CD4-positive, alpha-beta T cell treated with Interleukin-4 for 1 hour (primary cell): Measurements from ENCODE around the gene TMEM232.
A peak's percentile ranks its signal among the peaks of the same experiment; 100 is the strongest.
"Not testable (repeated sequence)": the region's sequence is repeated elsewhere in the genome, so short reads cannot be mapped to it uniquely, and the experiment has no call there.

Experiments
- DNase-seq, 2 donors: peaks; one replicate each; pipeline ENCODE4 v3.0.0-alpha.2; 2020 to 2022

The TMEM232 gene

DNA sequence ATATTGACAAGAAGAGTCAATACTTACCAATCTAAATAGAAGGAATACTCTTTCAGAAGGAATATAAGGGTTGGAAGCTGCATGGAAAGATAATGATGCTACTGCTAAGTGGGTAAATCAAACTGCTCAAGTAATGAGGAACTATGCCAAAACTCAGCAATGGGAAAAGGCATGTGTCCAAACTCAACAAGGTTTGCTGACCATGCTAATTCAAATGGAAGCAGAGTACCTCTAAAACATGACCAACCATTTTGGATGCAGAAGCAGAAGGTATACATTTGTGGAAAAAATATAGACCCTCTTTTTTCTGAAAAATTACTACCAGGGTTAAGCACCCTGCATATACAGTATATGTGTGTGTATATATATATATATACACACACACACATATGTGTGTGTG is 21.1 kb downstream of the TMEM232 start:
- DNase-seq, result no peak

DNA sequence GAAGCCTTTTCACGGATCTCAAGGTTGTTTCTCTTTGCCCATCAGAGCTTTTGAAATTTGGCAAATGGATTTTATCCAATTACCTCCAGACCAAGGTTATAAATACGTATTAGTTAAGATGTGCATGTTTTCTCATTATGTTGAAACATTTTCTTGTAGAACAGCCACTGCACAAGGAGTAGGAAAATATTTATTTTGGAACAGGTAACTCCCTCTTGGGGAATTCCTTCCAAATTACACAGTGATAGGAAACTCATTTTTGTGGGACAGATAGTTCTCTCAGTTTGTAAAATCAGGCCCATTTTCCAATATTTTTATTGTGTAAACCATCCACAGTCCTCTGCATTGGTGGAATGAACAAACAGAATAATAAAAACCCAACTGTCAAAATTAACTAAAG is 23.0 kb downstream of the TMEM232 start:
- no peak for DNase-seq

DNA sequence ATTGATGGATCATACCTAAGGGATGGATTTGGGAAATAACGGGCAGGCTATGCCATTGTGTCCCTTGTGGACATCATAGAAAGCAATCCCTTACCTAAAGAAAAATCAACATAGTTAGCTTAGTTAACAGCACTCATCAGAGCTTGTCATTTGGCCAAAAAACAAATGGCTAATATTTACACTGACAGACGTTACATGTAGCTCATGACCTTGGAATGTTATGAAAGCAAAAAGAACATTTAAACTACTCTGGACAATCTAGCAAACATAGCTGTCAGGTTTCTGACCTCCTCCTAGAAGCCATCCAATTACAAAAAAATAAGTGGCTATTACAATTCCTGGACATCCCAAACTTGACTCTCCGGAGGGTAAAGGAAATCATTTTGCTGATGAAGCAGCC is 23.8 kb downstream of the TMEM232 start:
- no peak for DNase-seq

DNA sequence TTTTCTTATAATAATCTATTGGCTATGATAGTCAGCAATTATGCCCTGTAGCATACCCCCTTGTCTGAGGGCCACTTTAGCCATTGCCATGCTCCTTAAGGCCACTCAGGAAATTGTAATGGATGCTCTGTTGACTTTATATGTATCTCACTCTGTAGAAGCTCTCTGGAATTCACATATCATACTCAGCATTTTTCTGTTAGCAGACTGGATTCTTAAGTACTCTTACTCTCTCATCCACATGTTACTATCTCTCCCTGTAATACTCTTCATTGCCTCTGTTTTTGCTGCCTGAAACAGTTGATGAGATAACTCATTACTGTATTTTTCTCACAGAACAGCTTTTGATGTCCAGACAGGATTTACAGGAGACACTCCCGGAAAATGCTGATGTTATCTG is 24.2 kb downstream of the TMEM232 start:
- no peak for DNase-seq

GRCh38 chr5:110692669-110693068 is 33.8 kb downstream of the TMEM232 start:
- DNase-seq, result not testable (repeated sequence)

- not testable (repeated sequence) for DNase-seq
These were observed 35.9 kb downstream of the TMEM232 start for GRCh38 chr5:110690587-110690986.

- no peak for DNase-seq
These were observed 39.0 kb downstream of the TMEM232 start for GRCh38 chr5:110687485-110687884.

DNA sequence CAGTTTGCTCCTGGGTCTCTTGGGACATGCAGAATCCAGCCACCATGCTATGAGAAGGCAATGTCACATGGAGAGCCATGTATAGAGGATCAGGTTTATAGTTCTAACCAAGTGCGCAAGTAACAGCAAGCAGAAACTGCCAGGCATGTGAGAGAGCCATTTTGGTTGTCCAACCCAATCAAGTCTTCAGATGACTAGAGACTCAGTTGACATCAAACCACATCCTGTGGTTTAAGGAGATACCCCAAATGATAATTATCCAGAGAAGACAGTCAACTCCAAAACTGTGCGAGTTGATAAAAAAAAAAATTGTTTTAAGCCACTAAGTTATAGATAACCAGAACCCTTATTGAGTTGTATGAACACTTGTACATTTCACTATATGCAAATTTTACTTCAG is 40.2 kb downstream of the TMEM232 start:
- DNase-seq, result no peak

- DNase-seq, result no peak
These were observed 44.5 kb downstream of the TMEM232 start for GRCh38 chr5:110681953-110682352.

DNA sequence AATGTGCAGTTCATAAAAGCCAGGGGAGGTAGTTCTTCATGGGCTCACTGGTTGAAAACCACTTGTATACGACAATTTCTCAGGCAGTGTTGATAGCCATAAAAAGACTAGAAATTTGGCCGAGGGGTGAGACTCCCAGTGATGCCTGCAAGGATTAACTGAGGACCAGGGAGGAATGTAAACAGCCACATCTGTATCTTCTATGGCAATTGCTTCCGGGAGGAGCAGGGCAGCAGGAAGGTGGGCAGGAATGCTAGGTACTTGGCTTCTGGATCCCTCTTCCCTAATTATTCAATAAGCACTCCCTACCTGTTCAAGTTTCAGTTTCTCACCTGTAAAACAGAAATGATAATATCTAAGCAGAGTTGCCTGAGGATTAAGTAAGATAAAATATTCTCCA is 45.4 kb downstream of the TMEM232 start:
- DNase-seq, result no peak

GRCh38 chr5:110676554-110676953 is 49.9 kb downstream of the TMEM232 start:
- DNase-seq, result not testable (repeated sequence)

GRCh38 chr5:110665184-110665726 is 61.2 kb downstream of the TMEM232 start:
- DNase-seq, result no peak

GRCh38 chr5:110663525-110663924 is 62.9 kb downstream of the TMEM232 start:
- DNase-seq, result peak in 1 of 2 donors; percentile 19

GRCh38 chr5:110658006-110658405 is 68.5 kb downstream of the TMEM232 start:
- DNase-seq, result no peak

DNA sequence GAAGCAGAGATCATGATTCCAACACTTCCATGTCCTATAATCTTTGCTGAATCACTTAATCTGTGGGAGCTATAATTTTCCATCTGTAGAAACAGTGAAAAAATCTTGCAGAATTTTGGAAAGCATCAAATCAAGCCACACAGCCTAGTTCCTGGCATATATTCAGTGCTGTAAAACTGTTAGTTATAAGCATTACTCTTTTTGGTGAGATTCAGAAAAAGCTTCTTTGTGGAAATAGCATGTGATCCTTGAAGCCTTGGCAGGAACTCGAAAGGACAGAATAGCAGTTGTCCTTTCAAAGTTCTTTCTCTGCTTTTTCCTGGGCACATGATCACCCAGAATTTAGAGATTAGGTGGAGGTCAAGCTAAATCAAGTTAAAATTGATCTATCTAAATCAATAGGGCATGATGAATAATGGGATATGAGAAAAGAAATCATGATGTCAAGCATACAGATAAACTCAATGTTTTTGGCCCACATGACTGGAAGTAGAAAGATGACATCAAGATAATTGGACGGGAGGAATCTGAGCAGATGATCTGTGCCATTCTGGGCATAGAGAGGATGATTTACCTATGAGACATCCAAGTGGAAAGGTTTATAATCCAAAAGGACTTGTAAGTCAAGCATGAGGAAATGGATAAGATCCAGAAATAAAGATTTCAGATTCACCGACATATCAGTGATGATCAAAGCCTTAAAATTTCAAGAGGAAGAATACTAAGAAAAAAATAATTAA is 73.1 kb downstream of the TMEM232 start:
- DNase-seq, result no peak

DNA sequence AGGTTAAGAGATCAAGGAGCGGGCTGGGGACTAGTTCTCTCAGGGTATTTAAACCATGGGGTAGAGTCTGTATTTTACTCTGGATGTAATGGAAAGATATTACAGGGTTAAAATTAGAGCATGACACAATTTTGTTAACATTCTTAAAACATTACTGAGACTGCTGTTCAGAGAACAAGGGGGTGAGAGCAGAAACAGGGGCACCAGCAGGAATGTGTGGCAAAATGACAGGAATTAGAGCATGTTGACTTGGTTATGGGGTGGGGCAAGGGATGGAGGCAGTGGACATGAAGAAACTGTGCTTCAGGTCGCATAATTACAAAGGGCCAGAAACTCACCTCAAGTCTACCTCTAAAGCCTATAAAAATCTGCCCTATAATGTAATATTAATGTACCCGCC is 75.0 kb downstream of the TMEM232 start:
- DNase-seq, result no peak

DNA sequence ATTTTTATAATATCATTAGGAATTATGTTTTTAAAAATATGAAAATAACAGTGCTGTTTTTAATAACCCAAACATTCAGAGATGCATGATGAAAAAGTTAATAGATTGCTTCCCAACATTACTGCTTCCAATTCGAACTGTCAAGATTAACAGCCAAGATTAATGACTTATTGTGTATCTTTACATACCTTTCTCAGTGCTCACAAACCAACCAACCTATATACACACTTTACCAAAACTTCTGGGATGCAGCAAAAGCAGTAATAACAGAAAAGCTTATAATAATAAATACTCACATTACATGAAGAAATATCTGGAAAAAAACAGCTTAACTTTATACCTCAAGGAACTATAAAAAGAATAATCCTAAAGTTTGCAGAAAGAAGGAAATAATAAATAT is 82.1 kb downstream of the TMEM232 start:
- no peak for DNase-seq

- DNase-seq, result no peak
These were observed 87.2 kb downstream of the TMEM232 start for GRCh38 chr5:110638970-110639902.

GRCh38 chr5:110634475-110634874 is 92.0 kb downstream of the TMEM232 start:
- DNase-seq, result no peak

DNA sequence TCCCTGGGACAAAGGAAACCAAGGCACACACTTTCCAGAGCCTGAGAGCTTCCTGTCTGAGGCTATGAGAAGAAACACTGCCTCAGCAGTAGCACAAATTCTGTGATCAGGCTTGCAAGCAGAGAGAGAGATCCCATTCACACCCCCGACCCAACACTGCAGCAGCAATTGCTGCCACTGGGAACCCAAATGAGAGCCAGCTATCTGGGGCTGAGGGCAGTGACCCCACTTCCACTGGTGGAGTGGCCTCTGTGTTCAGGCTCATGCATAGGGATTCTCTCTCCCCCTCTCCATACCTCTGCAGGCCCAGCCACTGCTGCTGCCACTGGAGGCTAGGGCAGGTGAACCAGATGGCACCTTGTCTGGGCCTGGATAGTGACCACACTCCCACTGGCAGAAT is 95.2 kb downstream of the TMEM232 start:
- DNase-seq, result no peak

DNA sequence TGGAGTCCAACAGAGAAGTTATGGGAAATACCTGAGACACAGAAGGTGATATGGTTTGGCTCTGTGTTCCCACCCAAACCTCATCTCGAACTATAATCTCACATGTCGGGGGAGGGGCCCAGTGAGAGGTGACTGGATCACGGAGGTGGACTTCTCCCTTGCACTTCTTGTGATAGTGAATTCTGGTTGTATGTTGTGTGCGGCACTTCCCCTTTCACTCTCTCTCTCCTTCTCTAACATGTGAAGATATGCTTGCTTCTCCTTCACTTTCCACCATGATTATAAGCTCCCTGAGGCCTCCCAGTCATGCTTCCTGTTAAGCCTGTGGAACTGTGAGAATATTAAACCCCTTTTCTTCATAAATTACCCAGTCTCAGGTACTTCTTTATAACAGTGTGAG is 96.1 kb downstream of the TMEM232 start:
- DNase-seq, result no peak

- DNase-seq, result peak in 1 of 2 donors; percentile 41
These were observed 101.0 kb downstream of the TMEM232 start for GRCh38 chr5:110625376-110625999.

DNA sequence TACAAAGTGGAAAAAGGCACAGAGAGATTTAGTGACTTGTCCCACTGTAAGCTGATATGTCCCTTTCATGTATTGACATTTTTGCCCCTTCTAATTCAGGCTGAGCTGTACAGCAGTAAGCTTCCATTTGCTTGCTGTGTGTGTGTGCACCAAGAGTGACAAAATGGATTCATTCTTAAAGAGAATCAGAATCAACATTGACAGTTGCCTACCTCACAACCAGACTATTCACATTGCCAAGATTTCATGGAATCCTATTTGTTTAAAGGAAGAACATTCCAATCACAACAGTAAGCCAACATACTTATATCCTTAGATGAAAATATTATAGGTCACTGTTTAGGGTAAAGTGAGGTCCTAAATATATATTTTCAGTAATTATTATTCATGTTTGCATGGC is 102.6 kb downstream of the TMEM232 start:
- DNase-seq, result no peak
